ENCODE results near the gene PPM1N. TPM values are rescaled to one million over a fixed set of nuclear protein-coding genes. Genes with fewer than 3 reads are reported as not detected.

Gene PPM1N
- total and polyA plus RNA-seq, 2 of the 13 experiments (the other 11 are each of a cell fraction or from before 2014, with no cell fraction given), result 0.31 to 1.8 TPM

DNA sequence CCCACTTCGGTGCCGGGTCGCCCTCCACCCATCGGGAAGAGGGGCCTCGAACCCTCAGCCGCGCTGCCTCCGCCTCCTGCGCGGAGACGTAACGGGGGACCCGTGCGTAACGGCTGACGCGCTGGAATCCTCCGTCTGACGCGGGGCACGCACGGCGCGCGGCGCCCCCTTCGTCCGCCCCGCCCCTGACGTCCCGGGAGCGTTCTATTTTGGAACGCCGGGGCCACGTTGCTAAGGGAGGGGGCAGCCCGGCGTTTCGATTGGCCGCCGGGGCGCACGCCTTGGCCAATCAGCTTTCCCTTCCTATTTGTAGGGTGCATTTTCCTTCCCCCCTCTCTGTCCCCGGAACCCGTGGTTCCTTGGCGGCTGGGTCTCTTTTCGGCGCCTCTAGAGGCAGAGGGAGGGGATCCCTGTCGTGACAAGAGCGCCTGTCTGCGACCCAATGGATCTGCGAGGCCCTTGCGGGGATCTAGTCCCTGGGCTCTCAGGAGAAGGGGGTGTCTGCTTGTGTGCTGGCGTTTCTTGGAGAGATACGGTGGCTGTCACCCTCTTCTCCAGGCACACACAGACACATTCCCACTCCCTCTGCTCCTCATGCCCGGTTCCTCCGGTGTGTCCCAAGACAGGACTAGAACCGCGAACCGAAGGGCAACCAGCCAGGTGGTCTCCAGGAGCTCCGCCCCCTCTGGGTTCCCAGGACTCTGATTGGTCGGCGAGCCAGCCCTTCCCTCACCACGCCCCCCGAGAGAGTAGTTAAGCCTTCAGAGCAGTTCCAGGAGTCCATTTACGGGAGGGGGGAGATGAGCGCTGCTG lies 28.9 kb upstream of the PPM1N start (continued):
- TF ChIP-seq, protein P1, sequence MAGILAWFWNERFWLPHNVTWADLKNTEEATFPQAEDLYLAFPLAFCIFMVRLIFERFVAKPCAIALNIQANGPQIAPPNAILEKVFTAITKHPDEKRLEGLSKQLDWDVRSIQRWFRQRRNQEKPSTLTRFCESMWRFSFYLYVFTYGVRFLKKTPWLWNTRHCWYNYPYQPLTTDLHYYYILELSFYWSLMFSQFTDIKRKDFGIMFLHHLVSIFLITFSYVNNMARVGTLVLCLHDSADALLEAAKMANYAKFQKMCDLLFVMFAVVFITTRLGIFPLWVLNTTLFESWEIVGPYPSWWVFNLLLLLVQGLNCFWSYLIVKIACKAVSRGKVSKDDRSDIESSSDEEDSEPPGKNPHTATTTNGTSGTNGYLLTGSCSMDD (CRISPR knock-in tag; IDR thresholded peaks at IDR 0.05), result no peak
- no peak for TF ChIP-seq PCBP2 (optimal IDR thresholded peaks at IDR 0.05; ENCODE audit: low read depth, low read length, poor library complexity, severe bottlenecking)
- no peak for TF ChIP-seq ZKSCAN1 (IDR thresholded peaks at IDR 0.05; ENCODE audit: low read length)
- no peak for TF ChIP-seq LCORL (IDR thresholded peaks at IDR 0.05)
- peak; percentile 98 for TF ChIP-seq LCORL (CRISPR knock-in tag; IDR thresholded peaks at IDR 0.05)
- TF ChIP-seq TP53 (CRISPR knock-in tag; conservative IDR thresholded peaks at IDR 0.05), result no peak
- TF ChIP-seq PRPF4 (IDR thresholded peaks at IDR 0.05; ENCODE audit: low read depth, low read length, poor library complexity, severe bottlenecking), result no peak
- no peak for TF ChIP-seq NR3C1 (CRISPR knock-in tag; IDR thresholded peaks at IDR 0.05)
- no peak for TF ChIP-seq ZNF850 (CRISPR knock-in tag; conservative IDR thresholded peaks at IDR 0.05)

DNA sequence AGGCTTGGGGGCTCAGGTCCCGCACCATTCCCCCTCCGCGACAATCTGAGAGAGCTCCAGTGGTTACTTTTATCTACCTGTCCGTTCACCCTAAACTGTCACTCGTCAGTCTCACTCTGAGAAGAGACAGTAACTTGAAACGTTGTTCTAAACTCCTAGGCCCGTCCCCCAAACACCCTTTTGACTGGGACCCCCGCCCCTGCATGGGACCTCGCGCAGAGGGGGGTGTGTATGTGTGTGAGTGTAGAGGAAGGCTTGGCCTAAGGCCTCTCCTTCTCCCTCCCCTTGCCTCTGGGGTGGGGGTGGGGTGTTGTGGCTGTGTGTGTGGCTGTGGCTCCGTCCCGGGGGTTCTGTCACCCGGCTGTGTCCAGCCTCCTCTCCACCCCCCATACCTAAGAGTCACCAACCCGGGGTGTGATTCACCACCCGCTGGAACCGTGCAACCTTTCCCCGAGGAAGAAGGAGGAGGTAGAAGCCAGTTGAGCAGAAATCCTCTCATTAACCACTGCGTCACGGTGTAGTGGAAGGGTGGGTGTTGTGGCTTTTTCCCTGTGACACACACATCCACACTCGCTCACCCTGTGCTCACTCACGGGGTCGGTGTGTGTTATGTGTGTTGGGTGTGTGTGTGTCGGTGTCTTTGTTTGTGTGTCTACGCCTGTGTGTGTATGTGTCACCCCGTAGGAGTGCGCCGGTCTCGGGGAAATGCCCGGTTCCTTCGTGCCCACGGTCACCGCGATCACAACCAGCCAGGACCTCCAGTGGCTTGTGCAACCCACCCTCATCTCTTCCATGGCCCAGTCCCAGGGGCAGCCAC lies 28.1 kb upstream of the PPM1N start:
- Histone ChIP-seq H3K27me3 (ENCODE audit: control insufficient read depth in 1 of 2, insufficient read depth in 2 of 2, low read length in 2 of 2) (peaks cover 0 to 3% of the 10 kb centered on the region in 2 experiments; a peak in 2 of 5 replicates), H3K4me1 (ENCODE audit: insufficient read depth, low read length) (peaks cover 23% of the 10 kb centered on the region), H2AFZ (ENCODE audit: low read length) (no peak overlapping the region), H3K79me2 (ENCODE audit: insufficient read depth, low read length) (no peaks in the 10 kb centered on the region), H3K36me3 (replicated peaks in 1 of 2; ENCODE audit: control insufficient read depth in 1 of 2, insufficient read depth in 2 of 2, low read length in 2 of 2) (no peaks in the 10 kb centered on the region), H3K4me3 (replicated peaks in 1 of 3; ENCODE audit: insufficient read depth in 1 of 3, low read depth in 2 of 3, low read length in 3 of 3) (peak overlapping the region; percentile 76 to 91 (median 89)), H3K9ac (ENCODE audit: insufficient read depth, low read depth, low read length) (peak overlapping the region; percentile 94), H3K9me3 (ENCODE audit: low read length) (no peaks in the 10 kb centered on the region), H3K4me2 (ENCODE audit: low read depth, low read length) (peak overlapping the region; percentile 99), H3K27ac (ENCODE audit: extremely low read length, insufficient read depth, low read length) (peak overlapping the region; percentile 96), H4K20me1 (ENCODE audit: insufficient read depth, low read length) (peaks cover 5% of the 10 kb centered on the region; the same call in 1 of the 2 replicates)
- FAIRE-seq, result no peak
- CTCF ChIA-PET (ENCODE audit: low intra/inter-chr PET ratio, low total read pairs), result no interaction called here
- 43% methylated on average over 21 of the region's 33 CpGs for WGBS (ENCODE audit: low lambda C conversion rate)
- DNase-seq (ENCODE audit: low spot score), result no peak
- POLR2A ChIA-PET, result interaction anchor here (1.0 to 4.1 kb wide), 9 partner anchors 9 to 292 kb away, joined by 3 to 40 read pairs (median 6); partner anchors contain the start of genes BLOC1S3, ERCC1 and TRAPPC6A
- ATAC-seq, result peak; percentile 3
- BruUV-seq (replicated peaks), result no TSS peak
- intact Hi-C loops (cut with micrococcal nuclease; ENCODE audit: unreplicated experiment) (no loop called here), in situ Hi-C loops (cut with HindIII; ENCODE audit: extremely low pct_ligation_motif_present, low pct_unique_long_range_greater_than_20kb) (loop anchor here (10.0 kb wide), 1 partner anchor 45 kb away; the partner anchor contains the start of gene ERCC1)
- TF ChIP-seq NFKBIZ (CRISPR knock-in tag; IDR thresholded peaks at IDR 0.05), result no peak
- no peak for TF ChIP-seq ARNT (IDR thresholded peaks at IDR 0.05)
- no peak for TF ChIP-seq KLF9 (CRISPR knock-in tag; IDR thresholded peaks at IDR 0.05; ENCODE audit: low read depth)
- no peak for TF ChIP-seq ISX (CRISPR knock-in tag; conservative IDR thresholded peaks at IDR 0.05)
- no peak for TF ChIP-seq ZNF282 (IDR thresholded peaks at IDR 0.05; ENCODE audit: partially characterized antibody)
- TF ChIP-seq NFE2 (CRISPR knock-in tag; IDR thresholded peaks at IDR 0.05), result no peak
- TF ChIP-seq ZBTB1 (CRISPR knock-in tag; IDR thresholded peaks at IDR 0.05; ENCODE audit: borderline replicate concordance), result no peak
- no peak for TF ChIP-seq MIXL1 (CRISPR knock-in tag; IDR thresholded peaks at IDR 0.05)
- no peak for TF ChIP-seq ZNF564 (CRISPR knock-in tag; IDR thresholded peaks at IDR 0.05)
- TF ChIP-seq ZIK1 (CRISPR knock-in tag; IDR thresholded peaks at IDR 0.05; ENCODE audit: borderline replicate concordance, low read depth), result no peak
- no peak for TF ChIP-seq CHD4 (IDR thresholded peaks at IDR 0.05; ENCODE audit: borderline replicate concordance, low read length)
- no peak for TF ChIP-seq TMF1 (CRISPR knock-in tag; IDR thresholded peaks at IDR 0.05; ENCODE audit: low read depth)
- TF ChIP-seq ZKSCAN8 (CRISPR knock-in tag; IDR thresholded peaks at IDR 0.05; ENCODE audit: borderline replicate concordance), result no peak
- TF ChIP-seq CCAR2 (optimal IDR thresholded peaks at IDR 0.05; ENCODE audit: low read depth, low read length), result no peak
- TF ChIP-seq ATF7 (IDR thresholded peaks at IDR 0.05), result no peak
- 0 out of 2 replicates have a peak, but pooled peaks have one; percentile 33 for TF ChIP-seq ATF7 (CRISPR knock-in tag; IDR thresholded peaks at IDR 0.05)
